Omental fat pad (tissue), 4 donors: ENCODE results near the gene MTFP1. TPM values are rescaled to one million over a fixed set of nuclear protein-coding genes. Genes with fewer than 3 reads are reported as not detected.

Experiments
- ATAC-seq: fragments of 150-250 bp; one replicate; pipeline ENCODE4 v1.9.1; 2016; ENCODE audit warnings: mild to moderate bottlenecking, moderate library complexity; ENCODE audit not compliant: low FRiP score
- DNase-seq: peaks from one replicate; pipeline ENCODE4 v3.0.0-alpha.2; 2019; ENCODE audit warnings: low spot score
- CTCF ChIP-seq, 3 donors: fragments of 450-650 bp; IDR thresholded peaks; one replicate each; pipeline ENCODE4 v1.5.1; 2016 to 2017; ENCODE audit warnings: antibody characterized with exemption in 3 of 3, mild to moderate bottlenecking in 3 of 3, moderate library complexity in 2 of 3
- total RNA-seq, 4 donors: library from RNA; depleted of rRNA; stranded (reverse); fragments of >200 nt; gene quantifications; one replicate each; pipeline ENCODE4 v1.1.0, GENCODE V29; 2016

Gene MTFP1
- total RNA-seq, 4 donors from 2014 or later: 11.2 to 14.7 (median 14.1) TPM

GRCh38 chr22:30413745-30414524 lies 11.6 kb upstream of the MTFP1 start:
- no peak for TF ChIP-seq CTCF (IDR thresholded peaks at IDR 0.05)
- no peak for DNase-seq
- no peak for ATAC-seq

DNA sequence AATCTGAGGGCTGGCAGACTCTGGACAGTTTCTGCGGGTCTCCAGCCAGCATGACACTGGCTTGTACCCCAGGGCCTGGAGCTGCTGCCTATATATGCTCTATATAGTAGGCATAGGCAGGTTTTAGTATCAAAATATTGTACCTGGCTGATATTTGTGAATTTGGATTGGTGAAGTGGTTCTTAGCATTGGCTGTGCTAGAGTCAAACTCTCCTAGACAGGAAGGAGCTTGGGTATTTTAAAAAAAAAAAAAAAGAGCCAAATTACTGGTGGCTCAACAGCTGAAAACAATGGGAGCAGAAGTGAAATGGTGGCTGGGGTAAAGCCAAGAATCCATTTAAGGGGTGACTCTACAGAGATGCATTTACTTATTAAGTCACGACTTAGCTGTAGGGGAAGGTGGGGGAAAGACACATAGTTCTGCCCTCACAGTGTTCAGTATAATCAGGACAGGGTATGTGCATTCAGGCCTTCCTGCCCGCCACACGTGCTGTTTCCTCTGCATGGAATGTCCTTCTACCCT lies 11.0 kb upstream of the MTFP1 start:
- DNase-seq (no peak), ATAC-seq (no peak)
- TF ChIP-seq CTCF (IDR thresholded peaks at IDR 0.05): no peak

GRCh38 chr22:30416403-30416802 lies 9.2 kb upstream of the MTFP1 start:
- no peak for TF ChIP-seq CTCF (IDR thresholded peaks at IDR 0.05)
- DNase-seq: no peak
- no peak for ATAC-seq

GRCh38 chr22:30416837-30417236 lies 8.7 kb upstream of the MTFP1 start:
- DNase-seq (no peak), ATAC-seq (no peak)
- TF ChIP-seq CTCF (IDR thresholded peaks at IDR 0.05): no peak

DNA sequence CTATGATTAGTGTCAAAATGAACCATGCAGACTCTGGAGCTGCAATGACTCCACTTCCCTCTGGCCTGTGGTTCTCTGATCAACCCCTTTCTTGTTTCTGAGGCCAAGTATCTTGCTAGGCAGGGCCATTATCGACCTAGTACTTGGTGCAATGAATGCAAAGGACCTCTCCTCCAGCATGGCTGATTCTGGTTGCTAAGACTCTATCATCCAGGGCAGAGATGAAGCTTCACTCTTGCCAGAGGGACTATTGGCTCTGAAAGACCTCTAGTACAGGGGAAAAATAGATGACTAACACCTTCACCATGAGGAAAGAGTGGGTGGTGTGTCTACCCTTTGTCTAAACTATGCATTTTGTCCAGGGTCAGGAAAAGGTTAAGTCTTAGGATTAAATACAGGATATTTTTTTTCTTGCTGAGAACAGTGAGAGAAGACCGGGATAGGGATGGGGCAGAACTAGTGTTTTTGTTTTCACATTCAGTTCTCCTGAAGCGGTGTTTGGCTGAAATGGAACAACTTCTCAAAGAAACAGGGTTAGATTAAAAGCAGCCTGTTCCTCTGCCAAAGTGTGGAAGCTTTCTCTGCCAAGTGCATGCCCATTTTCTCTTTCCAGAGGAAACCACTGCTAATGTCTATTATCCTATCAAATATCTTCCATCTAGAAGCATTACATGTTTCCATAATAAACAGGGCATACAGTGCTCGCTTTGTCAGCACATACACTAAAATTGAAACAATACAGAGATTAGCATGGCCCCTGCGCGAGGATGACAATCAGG lies 5.0 kb upstream of the MTFP1 start:
- no peak for TF ChIP-seq CTCF (IDR thresholded peaks at IDR 0.05)
- DNase-seq (no peak), ATAC-seq (no peak)

DNA sequence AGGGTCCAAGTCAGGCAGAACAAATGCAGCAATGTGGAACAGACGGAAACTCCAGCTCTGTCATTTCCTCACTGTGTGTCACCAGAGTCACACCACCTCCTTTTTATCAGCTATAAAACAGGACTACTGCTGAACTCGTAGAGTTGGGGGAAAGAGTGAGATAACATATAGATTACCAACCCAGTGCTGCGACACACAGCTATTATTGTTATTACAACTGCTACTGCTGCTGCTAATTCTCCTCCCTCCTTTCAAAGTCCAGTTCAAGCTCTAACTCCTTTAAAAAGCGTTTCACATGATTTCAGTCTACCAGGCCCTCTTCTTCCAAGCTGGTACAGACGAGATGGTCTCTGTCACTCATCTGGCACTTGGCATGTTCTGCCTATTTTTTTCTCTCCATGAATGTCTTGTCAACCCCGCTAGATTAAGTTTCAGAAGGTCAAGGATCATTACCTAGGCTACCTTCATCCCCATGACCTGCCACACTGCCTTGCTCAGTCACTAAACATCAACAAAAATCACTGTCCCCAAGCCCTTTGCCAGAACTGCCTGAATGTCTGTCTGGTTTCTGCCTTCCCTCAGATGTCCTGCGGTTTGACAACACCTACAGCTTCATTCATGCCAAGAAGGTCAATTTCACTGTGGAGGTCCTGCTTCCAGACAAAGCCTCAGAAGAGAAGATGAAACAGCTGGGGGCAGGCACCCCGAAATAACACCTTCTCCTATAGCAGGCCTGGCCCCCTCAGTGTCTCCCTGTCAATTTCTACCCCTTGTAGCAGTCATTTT lies 3.7 kb upstream of the MTFP1 start:
- no peak for DNase-seq

More for the DNA sequence above, 3.7 kb upstream of the MTFP1 start:
- no peak for TF ChIP-seq CTCF (IDR thresholded peaks at IDR 0.05)
- no peak for ATAC-seq
